Mesodermal cell (in vitro differentiated cells): ENCODE results near the gene PSMC3IP.
"Not testable (repeated sequence)": the region's sequence is repeated elsewhere in the genome, so short reads cannot be mapped to it uniquely, and the experiment has no call there.

Experiments used
- H3K27ac ChIP-seq: 2 replicates; pipeline ENCODE4 v1.7.0; 2013; ENCODE audit warnings: mild to moderate bottlenecking, low read depth, low read length, moderate library complexity; ENCODE audit not compliant: severe bottlenecking
- H3K36me3 ChIP-seq: 2 replicates; pipeline ENCODE4 v1.7.1; 2013; ENCODE audit warnings: mild to moderate bottlenecking, low read length, moderate library complexity; ENCODE audit not compliant: control insufficient read depth, insufficient read depth
- H3K4me1 ChIP-seq: one replicate; pipeline ENCODE4 v1.7.1; 2013; ENCODE audit warnings: mild to moderate bottlenecking, low read length; ENCODE audit not compliant: insufficient read depth, control insufficient read depth, poor library complexity, severe bottlenecking
- H3K4me3 ChIP-seq: 2 replicates; pipeline ENCODE4 v1.7.0; 2013; ENCODE audit warnings: low read length, control low read depth, mild to moderate bottlenecking; ENCODE audit not compliant: insufficient read depth, poor library complexity, severe bottlenecking; ENCODE audit errors: extremely low read depth
- H3K9me3 ChIP-seq: 2 replicates; pipeline ENCODE4 v1.7.1; 2013; ENCODE audit warnings: mild to moderate bottlenecking, low read length, moderate library complexity; ENCODE audit not compliant: control insufficient read depth
- WGBS, 2 experiments: methylation state at CpG; one replicate each; pipeline ENCODE4 v1.1.5; 2013; ENCODE audit warnings: missing lambda C conversion rate in 2 of 2; ENCODE audit not compliant: insufficient coverage in 2 of 2; 5-methylcytosine and 5-hydroxymethylcytosine counted together

Gene PSMC3IP

GRCh38 chr17:42548070-42548837, 29.3 kb downstream of the PSMC3IP start:
- peak overlapping the region; percentile 35 for H3K4me3 ChIP-seq

GRCh38 chr17:42547698-42548069, 29.8 kb downstream of the PSMC3IP start:
- Histone ChIP-seq H3K27ac (no peak overlapping the region), H3K9me3 (no peaks in the 10 kb centered on the region), H3K36me3 (peaks cover 21% of the 10 kb centered on the region), H3K4me1 (peaks cover 4% of the 10 kb centered on the region), H3K4me3 (no peak overlapping the region)
- 94 to 98% methylated on average over 8 to 14 of the region's 14 CpGs for WGBS, 2 experiments

More at GRCh38 chr17:42548070-42548837, 29.3 kb downstream of the PSMC3IP start:
- H3K27ac ChIP-seq = no peak overlapping the region
- peaks cover 19% of the 10 kb centered on the region for H3K36me3 ChIP-seq
- WGBS, 2 experiments = 15 to 17% methylated on average over 56 to 62 of the region's 74 CpGs
- no peaks in the 10 kb centered on the region for H3K9me3 ChIP-seq
- H3K4me1 ChIP-seq = peaks cover 4% of the 10 kb centered on the region

- peaks cover 4% of the 10 kb centered on the region for H3K4me1 ChIP-seq
- 95 to 97% methylated on average over 16 to 21 of the region's 23 CpGs for WGBS, 2 experiments
- peaks cover 24% of the 10 kb centered on the region for H3K36me3 ChIP-seq
- no peak overlapping the region for H3K27ac ChIP-seq
- H3K4me3 ChIP-seq = no peak overlapping the region
- H3K9me3 ChIP-seq = no peaks in the 10 kb centered on the region
Measured at GRCh38 chr17:42547001-42547461, 30.5 kb downstream of the PSMC3IP start.

- 86 to 88% methylated on average over 1 of the region's 9 CpGs for WGBS, 2 experiments
- not testable (repeated sequence) for H3K9me3 ChIP-seq, H3K4me1 ChIP-seq, H3K27ac ChIP-seq, H3K4me3 ChIP-seq
- H3K36me3 ChIP-seq = peaks cover 24% of the 10 kb centered on the region
Measured at GRCh38 chr17:42545755-42546505, 31.6 kb downstream of the PSMC3IP start.

GRCh38 chr17:42544874-42545283, 32.6 kb downstream of the PSMC3IP start:
- WGBS, 2 experiments = 77% methylated on average over 8 of the region's 8 CpGs
- no peak overlapping the region for H3K27ac ChIP-seq

GRCh38 chr17:42543190-42544079, 34.1 kb downstream of the PSMC3IP start:
- Histone ChIP-seq H3K36me3 (peaks cover 33% of the 10 kb centered on the region), H3K27ac (no peak overlapping the region), H3K4me1 (peaks cover 5% of the 10 kb centered on the region), H3K9me3 (no peaks in the 10 kb centered on the region), H3K4me3 (no peak overlapping the region)
- WGBS, 2 experiments = 94 to 96% methylated on average over 35 to 39 of the region's 39 CpGs

More at GRCh38 chr17:42544874-42545283, 32.6 kb downstream of the PSMC3IP start:
- H3K4me1 ChIP-seq = peaks cover 9% of the 10 kb centered on the region
- no peaks in the 10 kb centered on the region for H3K9me3 ChIP-seq
- H3K4me3 ChIP-seq = no peak overlapping the region
- peaks cover 24% of the 10 kb centered on the region for H3K36me3 ChIP-seq

- Histone ChIP-seq H3K9me3 (no peaks in the 10 kb centered on the region), H3K4me3 (no peak overlapping the region), H3K36me3 (peaks cover 40% of the 10 kb centered on the region), H3K4me1 (peaks cover 11% of the 10 kb centered on the region), H3K27ac (peak overlapping the region; percentile 36)
- 92 to 96% methylated on average over 12 to 15 of the region's 17 CpGs for WGBS, 2 experiments
Measured at GRCh38 chr17:42541041-42541833, 36.3 kb downstream of the PSMC3IP start.

GRCh38 chr17:42540558-42540957, 37.0 kb downstream of the PSMC3IP start:
- H3K4me3 ChIP-seq, H3K9me3 ChIP-seq, H3K27ac ChIP-seq: not testable (repeated sequence)
- Histone ChIP-seq H3K36me3 (peaks cover 40% of the 10 kb centered on the region), H3K4me1 (peaks cover 11% of the 10 kb centered on the region)
- WGBS, 2 experiments = 92 to 94% methylated on average over 3 of the region's 4 CpGs

- Histone ChIP-seq H3K4me1 (peaks cover 11% of the 10 kb centered on the region), H3K9me3 (no peaks in the 10 kb centered on the region), H3K36me3 (peaks cover 27% of the 10 kb centered on the region), H3K27ac (no peak overlapping the region), H3K4me3 (no peak overlapping the region)
- WGBS, 2 experiments = 97 to 98% methylated on average over 9 to 10 of the region's 14 CpGs
Measured at GRCh38 chr17:42538482-42538881, 39.0 kb downstream of the PSMC3IP start.
